Gastroesophageal sphincter (tissue), 4 donors: Measurements from ENCODE around the gene NFKBIE. TPM values are rescaled to one million over a fixed set of nuclear protein-coding genes. Genes with fewer than 3 reads are reported as not detected.

Experiments used
- ATAC-seq: fragments of 150-250 bp; one replicate; pipeline ENCODE4 v1.9.1; 2016; ENCODE audit warnings: mild to moderate bottlenecking, moderate library complexity
- H3K27ac ChIP-seq, 4 donors: fragments of 200-600 bp; sonication (generic) in 3 of 4; 1 replicate in 3 of 4; 2 replicates in 1 of 4; pipeline ENCODE4 v1.5.1; 2016 to 2019
- H3K27me3 ChIP-seq: fragments of 200-600 bp; sonication (generic); one replicate; pipeline ENCODE4 v1.5.1; 2019
- H3K36me3 ChIP-seq, 2 donors: fragments of 200-600 bp; sonication (generic); one replicate each; pipeline ENCODE4 v1.5.1; 2019; ENCODE audit warnings: control low read depth in 1 of 2
- H3K4me1 ChIP-seq, 3 donors: fragments of 200-600 bp; sonication (generic); 1 replicate in 2 of 3; 2 replicates in 1 of 3; pipeline ENCODE4 v1.5.1; 2016 to 2019; ENCODE audit warnings: control low read depth in 2 of 3
- H3K4me3 ChIP-seq, 2 donors: fragments of 200-600 bp; sonication (generic); one replicate each; pipeline ENCODE4 v1.5.1; 2019; ENCODE audit warnings: mild to moderate bottlenecking in 1 of 2, moderate library complexity in 1 of 2
- H3K9me3 ChIP-seq, 3 donors: fragments of 200-600 bp; sonication (generic); one replicate each; pipeline ENCODE4 v1.5.1; 2017 to 2019; ENCODE audit warnings: control low read depth in 2 of 3
- EP300 ChIP-seq: sonication (generic); formaldehyde crosslinking; IDR thresholded peaks from one replicate; pipeline ENCODE4 v1.6.1; 2017; ENCODE audit warnings: antibody characterized with exemption, mild to moderate bottlenecking
- POLR2A ChIP-seq, 2 donors: fragments of 450-650 bp; IDR thresholded peaks; one replicate each; pipeline ENCODE4 v1.6.1; 2017; ENCODE audit warnings: antibody characterized with exemption in 2 of 2, mild to moderate bottlenecking in 2 of 2, moderate library complexity in 1 of 2
- POLR2AphosphoS5 ChIP-seq: sonication (generic); formaldehyde crosslinking; IDR thresholded peaks from one replicate; pipeline ENCODE4 v1.6.1; 2017; ENCODE audit warnings: antibody characterized with exemption
- WGBS, 2 donors: methylation state at CpG; one replicate each; pipeline ENCODE4 v1.1.5; 2018; ENCODE audit warnings: low coverage in 1 of 2; 5-methylcytosine and 5-hydroxymethylcytosine counted together
- total RNA-seq, 4 donors: library from RNA; depleted of rRNA; stranded (reverse); fragments of >200 nt; gene quantifications; one replicate each; pipeline ENCODE4 v1.1.0, GENCODE V29; 2016
- TF ChIP-seq, protein P1 (sequence below), 4 experiments: fragments of 200-600 bp in 2 of 4; fragments of 450-650 bp in 2 of 4; sonication (generic) in 1 of 4; IDR thresholded peaks; one replicate each; pipeline ENCODE4 v1.5.1; 2017 to 2019; ENCODE audit warnings: antibody characterized with exemption in 4 of 4, mild to moderate bottlenecking in 2 of 4, moderate library complexity in 2 of 4

The NFKBIE gene
- total RNA-seq, 4 donors from 2014 or later: 4.2 to 13.4 (median 5.7) TPM

DNA sequence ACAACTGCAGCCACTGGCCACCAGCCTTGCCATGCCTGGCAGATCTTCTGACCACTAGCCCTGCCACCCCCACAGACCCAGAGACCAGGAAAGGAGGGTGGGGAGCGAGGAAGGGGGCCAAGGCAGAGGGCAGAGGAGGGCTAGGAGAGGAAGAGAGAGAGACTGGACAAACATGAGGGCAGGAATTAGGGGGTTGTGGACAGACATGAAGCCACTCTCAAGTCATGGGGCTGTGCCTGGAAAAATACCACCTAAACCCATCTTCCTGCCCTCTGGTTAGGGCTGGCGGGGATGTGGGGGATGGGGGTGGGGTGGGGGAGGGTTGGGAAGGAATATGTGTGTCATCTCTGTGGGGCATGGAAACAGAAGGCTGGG lies 43.4 kb downstream of the NFKBIE start:
- 38% methylated on average over 1 of the region's 2 CpGs; no CpG with 5 or more reads in 1 of the 2 donors for WGBS, 2 donors
- Histone ChIP-seq H3K36me3 (no peaks in the 10 kb centered on the region), H3K27me3 (no peaks in the 10 kb centered on the region), H3K9me3 (no peaks in the 10 kb centered on the region), H3K4me3 (peak overlapping the region in 1 of 2 donors; percentile 86), H3K27ac (peak overlapping the region; percentile 54 to 99 (median 98)), H3K4me1 (peaks cover 3 to 97% (median 62%) of the 10 kb centered on the region in 3 donors)
- no peak for TF ChIP-seq POLR2AphosphoS5
- TF ChIP-seq, protein P1, sequence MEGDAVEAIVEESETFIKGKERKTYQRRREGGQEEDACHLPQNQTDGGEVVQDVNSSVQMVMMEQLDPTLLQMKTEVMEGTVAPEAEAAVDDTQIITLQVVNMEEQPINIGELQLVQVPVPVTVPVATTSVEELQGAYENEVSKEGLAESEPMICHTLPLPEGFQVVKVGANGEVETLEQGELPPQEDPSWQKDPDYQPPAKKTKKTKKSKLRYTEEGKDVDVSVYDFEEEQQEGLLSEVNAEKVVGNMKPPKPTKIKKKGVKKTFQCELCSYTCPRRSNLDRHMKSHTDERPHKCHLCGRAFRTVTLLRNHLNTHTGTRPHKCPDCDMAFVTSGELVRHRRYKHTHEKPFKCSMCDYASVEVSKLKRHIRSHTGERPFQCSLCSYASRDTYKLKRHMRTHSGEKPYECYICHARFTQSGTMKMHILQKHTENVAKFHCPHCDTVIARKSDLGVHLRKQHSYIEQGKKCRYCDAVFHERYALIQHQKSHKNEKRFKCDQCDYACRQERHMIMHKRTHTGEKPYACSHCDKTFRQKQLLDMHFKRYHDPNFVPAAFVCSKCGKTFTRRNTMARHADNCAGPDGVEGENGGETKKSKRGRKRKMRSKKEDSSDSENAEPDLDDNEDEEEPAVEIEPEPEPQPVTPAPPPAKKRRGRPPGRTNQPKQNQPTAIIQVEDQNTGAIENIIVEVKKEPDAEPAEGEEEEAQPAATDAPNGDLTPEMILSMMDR (IDR thresholded peaks at IDR 0.05): no peak
- no peak for ATAC-seq

DNA sequence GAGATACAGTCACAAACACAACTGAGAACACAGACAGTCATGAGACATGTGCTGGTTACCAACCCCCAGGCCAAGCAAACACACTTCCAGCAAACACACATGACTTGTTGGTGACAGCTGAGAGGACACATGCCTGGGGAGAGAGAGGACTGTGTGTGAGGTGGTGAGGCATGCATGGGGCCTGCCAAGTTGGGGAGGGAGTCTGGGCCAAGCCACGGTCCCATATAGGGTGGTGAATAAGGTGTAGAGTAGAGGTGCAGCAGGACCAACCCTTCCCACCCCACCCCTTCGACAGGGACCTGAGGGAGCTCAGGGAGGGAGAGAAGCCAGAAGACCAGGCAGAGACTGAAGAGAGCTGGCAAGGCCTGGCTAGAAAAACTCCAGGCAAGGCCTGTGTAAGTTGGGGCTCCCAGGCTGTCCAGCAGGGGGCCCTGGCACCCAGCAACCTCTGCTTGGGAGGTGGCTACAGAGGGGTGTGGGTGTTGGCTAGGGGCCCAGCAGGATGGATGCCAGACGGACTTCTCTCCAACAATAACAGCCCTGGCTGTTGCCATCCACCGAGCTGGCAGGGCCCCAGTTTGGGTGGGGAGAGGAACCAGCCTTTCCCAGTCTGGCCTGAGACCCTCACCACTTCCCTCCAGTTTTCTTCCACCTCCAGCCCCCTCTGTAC lies 43.9 kb downstream of the NFKBIE start:
- Histone ChIP-seq H3K9me3 (no peaks in the 10 kb centered on the region), H3K4me1 (peaks cover 3 to 97% (median 60%) of the 10 kb centered on the region in 3 donors), H3K27me3 (no peaks in the 10 kb centered on the region), H3K4me3 (peak overlapping the region in 1 of 2 donors; percentile 86), H3K27ac (peak overlapping the region; percentile 76 to 99 (median 98)), H3K36me3 (no peaks in the 10 kb centered on the region)
- WGBS, 2 donors: 6 to 11% methylated on average over 2 of the region's 4 CpGs
- ATAC-seq: peak; percentile 75
- TF ChIP-seq POLR2AphosphoS5 (peak; percentile 88), EP300 (no peak)
- TF ChIP-seq, protein P1 (IDR thresholded peaks at IDR 0.05): peak in 3 of 4 experiments; percentile 88 to 93 (median 91)

DNA sequence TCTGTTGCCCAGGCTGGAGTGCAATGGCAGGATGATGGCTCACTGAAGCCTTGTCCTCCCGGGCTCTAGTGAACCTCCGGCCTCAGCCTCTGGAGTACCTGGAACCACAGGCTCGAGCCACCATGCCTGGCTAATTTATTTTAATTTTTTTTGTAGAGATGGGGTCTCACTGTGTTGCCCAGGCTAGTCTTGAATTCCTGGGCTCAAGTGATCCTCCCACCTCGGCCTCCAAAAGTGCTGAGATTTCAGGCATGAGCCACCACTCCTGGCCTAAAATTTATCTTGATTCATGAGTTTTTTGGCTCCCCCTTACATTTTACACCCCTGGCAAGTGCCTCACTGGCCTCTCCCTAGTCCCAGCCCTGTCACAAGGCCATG lies 44.4 kb downstream of the NFKBIE start:
- Histone ChIP-seq H3K27me3 (no peaks in the 10 kb centered on the region), H3K4me3 (peak overlapping the region in 1 of 2 donors; percentile 86), H3K27ac (peak overlapping the region; percentile 76 to 99 (median 98)), H3K9me3 (no peaks in the 10 kb centered on the region), H3K36me3 (no peaks in the 10 kb centered on the region), H3K4me1 (peaks cover 3 to 97% (median 55%) of the 10 kb centered on the region in 3 donors)
- 60 to 66% methylated on average over 4 of the region's 4 CpGs for WGBS, 2 donors
- no peak for TF ChIP-seq EP300
- no peak for TF ChIP-seq POLR2A (IDR thresholded peaks at IDR 0.05)
- TF ChIP-seq, protein P1 (IDR thresholded peaks at IDR 0.05): no peak
- no peak for TF ChIP-seq POLR2AphosphoS5
- ATAC-seq: no peak

DNA sequence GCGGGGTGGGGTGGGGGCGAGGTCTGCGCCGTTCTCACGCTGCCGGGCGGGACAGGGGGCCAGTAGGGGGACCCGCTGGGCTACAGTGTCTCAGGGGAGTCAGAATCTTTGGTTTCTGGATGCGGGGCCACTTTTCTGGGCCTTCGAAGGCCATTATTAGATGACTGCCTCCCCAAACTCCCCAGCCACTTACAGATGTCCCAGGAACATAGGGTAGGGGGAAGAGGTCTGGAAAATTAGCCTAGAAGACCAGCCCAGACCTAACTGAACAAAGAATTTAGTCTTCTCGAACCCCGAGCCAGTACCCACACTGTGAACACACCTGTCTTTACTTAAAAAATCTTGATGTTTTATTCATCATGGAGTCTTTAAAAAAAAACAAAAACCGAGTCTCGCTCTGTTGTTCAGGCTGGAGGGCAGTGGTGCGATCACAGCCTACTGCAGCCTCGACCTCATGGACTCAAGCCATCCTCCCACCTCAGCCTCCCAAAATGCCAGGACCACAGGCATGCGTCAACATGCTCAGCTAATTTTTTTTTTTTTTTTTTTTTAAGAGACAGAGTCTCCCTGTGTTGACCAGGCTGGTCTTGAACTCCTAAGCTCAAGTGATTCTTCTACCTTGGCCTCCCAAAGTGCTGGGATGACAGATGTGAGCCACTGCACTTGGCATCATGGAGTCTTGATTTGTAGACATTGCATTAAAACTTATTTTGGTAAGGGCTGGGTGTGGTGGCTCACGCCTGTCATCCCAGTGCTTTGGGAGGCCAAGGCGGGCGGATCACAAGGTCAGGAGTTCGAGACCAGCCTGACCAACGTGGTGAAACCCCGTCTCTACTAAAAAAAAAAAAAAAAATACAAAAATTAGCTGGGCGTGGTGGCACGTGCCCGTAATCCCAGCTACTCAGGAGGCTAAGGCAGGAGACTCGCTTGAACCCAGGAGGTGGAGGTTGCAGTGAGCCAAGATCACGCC lies 45.3 kb downstream of the NFKBIE start:
- WGBS, 2 donors: 39 to 76% methylated on average over 7 to 15 of the region's 28 CpGs
- H3K36me3 ChIP-seq: no peaks in the 10 kb centered on the region
- TF ChIP-seq, protein P1 (IDR thresholded peaks at IDR 0.05): no peak
- TF ChIP-seq POLR2A (IDR thresholded peaks at IDR 0.05): no peak
- no peak for TF ChIP-seq EP300
- TF ChIP-seq POLR2AphosphoS5: no peak
- no peaks in the 10 kb centered on the region for H3K9me3 ChIP-seq
- peaks cover 3 to 90% (median 47%) of the 10 kb centered on the region in 3 donors for H3K4me1 ChIP-seq
- H3K27ac ChIP-seq: peak overlapping the region; percentile 76 to 99 (median 98)
- ATAC-seq: no peak
- H3K4me3 ChIP-seq: peak overlapping the region; percentile 56 to 70
- no peaks in the 10 kb centered on the region for H3K27me3 ChIP-seq
